WTC11 (cell line): Measurements from ENCODE around the gene ADAT2.

ENCODE experiments used
- CTCF ChIP-seq: fragments of 200-600 bp; IDR thresholded peaks from 2 replicates; pipeline ENCODE4 v1.8.0; 2022; ENCODE audit warnings: antibody characterized with exemption
- E2F5 ChIP-seq: sonication (generic); formaldehyde crosslinking; IDR thresholded peaks from 2 replicates; pipeline ENCODE4 v1.8.1; 2022; ENCODE audit warnings: mild to moderate bottlenecking, moderate library complexity, missing genetic modification reagents
- FOXP4 ChIP-seq: sonication (generic); formaldehyde crosslinking; IDR thresholded peaks from 2 replicates; pipeline ENCODE4 v1.8.0; 2022; ENCODE audit warnings: mild to moderate bottlenecking, missing genetic modification reagents
- MAX ChIP-seq: sonication (generic); formaldehyde crosslinking; IDR thresholded peaks from 2 replicates; pipeline ENCODE4 v1.8.0; 2022; ENCODE audit warnings: mild to moderate bottlenecking, missing genetic modification reagents
- NFATC4 ChIP-seq: fragments of 250-450 bp; sonication (Bioruptor Pico); IDR thresholded peaks from 2 replicates; pipeline ENCODE4 v1.9.0; 2021; ENCODE audit warnings: mild to moderate bottlenecking
- TEAD1 ChIP-seq: sonication (generic); formaldehyde crosslinking; IDR thresholded peaks from 2 replicates; pipeline ENCODE4 v1.8.0; 2022; ENCODE audit warnings: mild to moderate bottlenecking, missing genetic modification reagents
- ZNF232 ChIP-seq: sonication (generic); formaldehyde crosslinking; IDR thresholded peaks from 2 replicates; pipeline ENCODE4 v1.8.0; 2022; ENCODE audit warnings: mild to moderate bottlenecking, missing genetic modification reagents
- ZNF317 ChIP-seq: sonication (generic); formaldehyde crosslinking; IDR thresholded peaks from 2 replicates; pipeline ENCODE4 v1.8.1; 2023; ENCODE audit warnings: low read depth, mild to moderate bottlenecking, moderate library complexity, missing genetic modification reagents, borderline replicate concordance

GRCh38 chr6:143375022-143375585 lies 75.4 kb downstream of the ADAT2 start:
- TF ChIP-seq ZNF317 (CRISPR knock-in tag) (no peak), CTCF (no peak), E2F5 (CRISPR knock-in tag) (no peak), ZNF232 (CRISPR knock-in tag) (no peak), TEAD1 (CRISPR knock-in tag) (no peak), MAX (CRISPR knock-in tag) (no peak), NFATC4 (no peak), FOXP4 (CRISPR knock-in tag) (no peak)
